WTC11 (cell line): Measurements from ENCODE around the gene STARD10. TPM values are rescaled to one million over a fixed set of nuclear protein-coding genes. Genes with fewer than 3 reads are reported as not detected.

ENCODE experiments used
- ATF6 ChIP-seq: sonication (generic); formaldehyde crosslinking; IDR thresholded peaks from 2 replicates; pipeline ENCODE4 v1.8.1; 2023; ENCODE audit warnings: mild to moderate bottlenecking, missing genetic modification reagents
- CBFB ChIP-seq: sonication (generic); formaldehyde crosslinking; IDR thresholded peaks from 2 replicates; pipeline ENCODE4 v1.8.1; 2022; ENCODE audit warnings: mild to moderate bottlenecking, low read depth, missing genetic modification reagents
- CTCF ChIP-seq: fragments of 200-600 bp; IDR thresholded peaks from 2 replicates; pipeline ENCODE4 v1.8.0; 2022; ENCODE audit warnings: antibody characterized with exemption
- ELF4 ChIP-seq: sonication (generic); formaldehyde crosslinking; IDR thresholded peaks from 2 replicates; pipeline ENCODE4 v1.8.1; 2022; ENCODE audit warnings: low read depth, mild to moderate bottlenecking, moderate library complexity, missing genetic modification reagents
- ESRRA ChIP-seq: sonication (generic); formaldehyde crosslinking; IDR thresholded peaks from 2 replicates; pipeline ENCODE4 v1.8.1; 2022; ENCODE audit warnings: mild to moderate bottlenecking, missing genetic modification reagents, borderline replicate concordance
- HMGA2 ChIP-seq: fragments of 250-450 bp; sonication (Bioruptor Pico); IDR thresholded peaks from 2 replicates; pipeline ENCODE4 v1.4.0; 2021; ENCODE audit warnings: mild to moderate bottlenecking, moderate library complexity
- IRF1 ChIP-seq: sonication (generic); formaldehyde crosslinking; IDR thresholded peaks from 2 replicates; pipeline ENCODE4 v1.8.0; 2023; ENCODE audit warnings: missing genetic modification reagents
- JAZF1 ChIP-seq: fragments of 250-450 bp; sonication (Bioruptor Pico); IDR thresholded peaks from 2 replicates; pipeline ENCODE4 v1.9.0; 2021; ENCODE audit warnings: moderate library complexity, mild to moderate bottlenecking, inconsistent platforms
- MXD4 ChIP-seq: fragments of 250-450 bp; sonication (Bioruptor Pico); IDR thresholded peaks from 2 replicates; pipeline ENCODE4 v1.8.0; 2021; ENCODE audit warnings: mild to moderate bottlenecking, moderate library complexity, borderline replicate concordance
- MYBL2 ChIP-seq: sonication (generic); formaldehyde crosslinking; IDR thresholded peaks from 2 replicates; pipeline ENCODE4 v1.8.1; 2023; ENCODE audit warnings: mild to moderate bottlenecking, moderate library complexity, missing genetic modification reagents
- NFE2L1 ChIP-seq: sonication (generic); formaldehyde crosslinking; IDR thresholded peaks from 2 replicates; pipeline ENCODE4 v1.8.1; 2023; ENCODE audit warnings: missing genetic modification reagents
- PREB ChIP-seq: sonication (generic); formaldehyde crosslinking; IDR thresholded peaks from 2 replicates; pipeline ENCODE4 v1.8.1; 2022; ENCODE audit warnings: mild to moderate bottlenecking, missing genetic modification reagents, moderate library complexity, borderline replicate concordance
- RELA ChIP-seq: sonication (generic); formaldehyde crosslinking; IDR thresholded peaks from 2 replicates; pipeline ENCODE4 v1.8.1; 2022; ENCODE audit warnings: missing genetic modification reagents, mild to moderate bottlenecking, borderline replicate concordance
- SOX15 ChIP-seq: fragments of 250-450 bp; sonication (Bioruptor Pico); IDR thresholded peaks from 2 replicates; pipeline ENCODE4 v1.9.0; 2021; ENCODE audit warnings: mild to moderate bottlenecking
- TEAD4 ChIP-seq: sonication (generic); formaldehyde crosslinking; IDR thresholded peaks from 2 replicates; pipeline ENCODE4 v1.8.0; 2022; ENCODE audit warnings: mild to moderate bottlenecking, missing genetic modification reagents
- TP53 ChIP-seq: sonication (generic); formaldehyde crosslinking; IDR thresholded peaks from 2 replicates; pipeline ENCODE4 v1.8.1; 2023; ENCODE audit warnings: mild to moderate bottlenecking, missing genetic modification reagents
- ZNF232 ChIP-seq: sonication (generic); formaldehyde crosslinking; IDR thresholded peaks from 2 replicates; pipeline ENCODE4 v1.8.0; 2022; ENCODE audit warnings: mild to moderate bottlenecking, missing genetic modification reagents
- ZNF317 ChIP-seq: sonication (generic); formaldehyde crosslinking; IDR thresholded peaks from 2 replicates; pipeline ENCODE4 v1.8.1; 2023; ENCODE audit warnings: low read depth, mild to moderate bottlenecking, moderate library complexity, missing genetic modification reagents, borderline replicate concordance
- ZNF396 ChIP-seq: fragments of 250-450 bp; sonication (Bioruptor Pico); IDR thresholded peaks from 2 replicates; pipeline ENCODE4 v1.8.0; 2021; ENCODE audit warnings: mild to moderate bottlenecking, moderate library complexity, borderline replicate concordance
- ZNF416 ChIP-seq: fragments of 250-450 bp; sonication (Bioruptor Pico); IDR thresholded peaks from 2 replicates; pipeline ENCODE4 v1.9.0; 2021; ENCODE audit warnings: mild to moderate bottlenecking, inconsistent platforms
- ZNF671 ChIP-seq: fragments of 250-450 bp; sonication (Bioruptor Pico); IDR thresholded peaks from 2 replicates; pipeline ENCODE4 v1.8.0; 2021; ENCODE audit warnings: mild to moderate bottlenecking
- total RNA-seq: library from RNA; stranded (reverse); gene quantifications from 3 replicates; pipeline ENCODE4 v1.2.3, GENCODE V29; 2021
- TF ChIP-seq, protein P1 (sequence below): fragments of 250-450 bp; sonication (Bioruptor Pico); IDR thresholded peaks from 2 replicates; pipeline ENCODE4 v1.9.0; 2021; ENCODE audit warnings: mild to moderate bottlenecking
- TF ChIP-seq, protein P2 (sequence below): sonication (generic); formaldehyde crosslinking; conservative IDR thresholded peaks from 2 replicates; pipeline ENCODE4 v1.8.1; 2023; ENCODE audit warnings: mild to moderate bottlenecking, low read depth, missing genetic modification reagents, moderate library complexity
- TF ChIP-seq, protein P3 (sequence below): sonication (generic); formaldehyde crosslinking; IDR thresholded peaks from 2 replicates; pipeline ENCODE4 v1.8.1; 2022; ENCODE audit warnings: low read depth, mild to moderate bottlenecking, moderate library complexity, missing genetic modification reagents, borderline replicate concordance
- TF ChIP-seq, protein P4 (sequence below): fragments of 250-450 bp; sonication (Bioruptor Pico); IDR thresholded peaks from 2 replicates; pipeline ENCODE4 v1.9.0; 2021; ENCODE audit warnings: mild to moderate bottlenecking

The STARD10 gene
- total RNA-seq, 1 experiment from 2014 or later, result 32.0 TPM

DNA sequence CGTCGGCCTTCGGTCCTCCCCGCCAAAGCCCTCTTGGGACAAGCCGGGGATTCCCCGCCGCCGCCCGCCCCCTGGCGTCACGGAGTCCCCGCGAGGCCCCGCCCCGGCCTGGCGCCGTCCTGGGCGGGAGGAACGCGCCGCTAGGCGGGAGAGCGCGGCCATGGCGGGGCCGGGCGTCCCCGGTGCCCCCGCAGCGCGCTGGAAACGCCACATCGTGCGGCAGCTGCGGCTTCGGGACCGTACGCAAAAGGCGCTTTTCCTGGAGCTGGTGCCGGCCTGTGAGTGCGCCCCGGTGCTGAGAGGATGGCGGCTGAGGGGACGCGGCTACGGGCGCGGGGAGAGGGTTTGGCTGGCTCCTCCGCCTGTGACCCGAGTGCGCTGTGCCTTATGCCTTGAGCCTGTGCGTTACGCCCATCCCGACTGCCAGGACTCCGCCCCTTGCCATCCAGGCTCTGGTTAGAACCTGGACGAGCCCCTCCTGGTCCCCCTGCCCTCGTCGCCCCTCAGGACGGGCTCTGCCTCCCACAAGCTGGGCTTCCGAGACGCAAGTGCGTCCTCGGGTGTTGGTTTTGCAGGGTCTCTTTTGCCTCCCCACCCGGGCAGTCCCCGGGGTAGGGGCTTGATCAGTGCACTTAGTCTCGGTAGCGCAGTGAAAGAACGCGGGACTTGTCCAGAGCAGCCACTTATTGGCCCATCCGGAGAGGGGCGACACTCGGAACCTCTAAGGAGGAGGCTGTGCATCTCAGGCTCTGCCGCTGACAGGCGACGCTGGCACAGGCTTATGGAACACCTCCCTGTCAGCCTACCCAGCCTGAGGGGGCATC lies 20.7 kb upstream of the STARD10 start, which contains the start of gene ATG16L2 (continued):
- TF ChIP-seq, protein P1, sequence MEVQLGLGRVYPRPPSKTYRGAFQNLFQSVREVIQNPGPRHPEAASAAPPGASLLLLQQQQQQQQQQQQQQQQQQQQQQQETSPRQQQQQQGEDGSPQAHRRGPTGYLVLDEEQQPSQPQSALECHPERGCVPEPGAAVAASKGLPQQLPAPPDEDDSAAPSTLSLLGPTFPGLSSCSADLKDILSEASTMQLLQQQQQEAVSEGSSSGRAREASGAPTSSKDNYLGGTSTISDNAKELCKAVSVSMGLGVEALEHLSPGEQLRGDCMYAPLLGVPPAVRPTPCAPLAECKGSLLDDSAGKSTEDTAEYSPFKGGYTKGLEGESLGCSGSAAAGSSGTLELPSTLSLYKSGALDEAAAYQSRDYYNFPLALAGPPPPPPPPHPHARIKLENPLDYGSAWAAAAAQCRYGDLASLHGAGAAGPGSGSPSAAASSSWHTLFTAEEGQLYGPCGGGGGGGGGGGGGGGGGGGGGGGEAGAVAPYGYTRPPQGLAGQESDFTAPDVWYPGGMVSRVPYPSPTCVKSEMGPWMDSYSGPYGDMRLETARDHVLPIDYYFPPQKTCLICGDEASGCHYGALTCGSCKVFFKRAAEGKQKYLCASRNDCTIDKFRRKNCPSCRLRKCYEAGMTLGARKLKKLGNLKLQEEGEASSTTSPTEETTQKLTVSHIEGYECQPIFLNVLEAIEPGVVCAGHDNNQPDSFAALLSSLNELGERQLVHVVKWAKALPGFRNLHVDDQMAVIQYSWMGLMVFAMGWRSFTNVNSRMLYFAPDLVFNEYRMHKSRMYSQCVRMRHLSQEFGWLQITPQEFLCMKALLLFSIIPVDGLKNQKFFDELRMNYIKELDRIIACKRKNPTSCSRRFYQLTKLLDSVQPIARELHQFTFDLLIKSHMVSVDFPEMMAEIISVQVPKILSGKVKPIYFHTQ, result no peak
- TF ChIP-seq ZNF232, result no peak
- no peak for TF ChIP-seq CBFB
- TF ChIP-seq ATF6, result no peak
- TF ChIP-seq ESRRA (CRISPR knock-in tag), result no peak
- TF ChIP-seq ELF4, result no peak
- TF ChIP-seq NFE2L1, result peak; percentile 35; the same call in 1 of the 2 replicates
- no peak for TF ChIP-seq JAZF1 (CRISPR knock-in tag)
- TF ChIP-seq RELA (CRISPR knock-in tag), result no peak
- TF ChIP-seq ZNF416, result no peak
- TF ChIP-seq IRF1 (CRISPR knock-in tag), result 0 out of 2 replicates have a peak, but pooled peaks have one; percentile 45
- TF ChIP-seq MYBL2 (CRISPR knock-in tag), result no peak
- TF ChIP-seq PREB (CRISPR knock-in tag), result no peak
- peak; percentile 69; the same call in 1 of the 2 replicates for TF ChIP-seq TP53 (CRISPR knock-in tag)
- TF ChIP-seq TEAD4, result no peak
- TF ChIP-seq ZNF317 (CRISPR knock-in tag), result no peak
- TF ChIP-seq SOX15, result no peak
- no peak for TF ChIP-seq HMGA2 (CRISPR knock-in tag)
- TF ChIP-seq, protein P2, sequence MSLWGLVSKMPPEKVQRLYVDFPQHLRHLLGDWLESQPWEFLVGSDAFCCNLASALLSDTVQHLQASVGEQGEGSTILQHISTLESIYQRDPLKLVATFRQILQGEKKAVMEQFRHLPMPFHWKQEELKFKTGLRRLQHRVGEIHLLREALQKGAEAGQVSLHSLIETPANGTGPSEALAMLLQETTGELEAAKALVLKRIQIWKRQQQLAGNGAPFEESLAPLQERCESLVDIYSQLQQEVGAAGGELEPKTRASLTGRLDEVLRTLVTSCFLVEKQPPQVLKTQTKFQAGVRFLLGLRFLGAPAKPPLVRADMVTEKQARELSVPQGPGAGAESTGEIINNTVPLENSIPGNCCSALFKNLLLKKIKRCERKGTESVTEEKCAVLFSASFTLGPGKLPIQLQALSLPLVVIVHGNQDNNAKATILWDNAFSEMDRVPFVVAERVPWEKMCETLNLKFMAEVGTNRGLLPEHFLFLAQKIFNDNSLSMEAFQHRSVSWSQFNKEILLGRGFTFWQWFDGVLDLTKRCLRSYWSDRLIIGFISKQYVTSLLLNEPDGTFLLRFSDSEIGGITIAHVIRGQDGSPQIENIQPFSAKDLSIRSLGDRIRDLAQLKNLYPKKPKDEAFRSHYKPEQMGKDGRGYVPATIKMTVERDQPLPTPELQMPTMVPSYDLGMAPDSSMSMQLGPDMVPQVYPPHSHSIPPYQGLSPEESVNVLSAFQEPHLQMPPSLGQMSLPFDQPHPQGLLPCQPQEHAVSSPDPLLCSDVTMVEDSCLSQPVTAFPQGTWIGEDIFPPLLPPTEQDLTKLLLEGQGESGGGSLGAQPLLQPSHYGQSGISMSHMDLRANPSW (CRISPR knock-in tag), result no peak; the same call in 1 of the 2 replicates
- no peak for TF ChIP-seq ZNF671 (CRISPR knock-in tag)
- TF ChIP-seq, protein P3, sequence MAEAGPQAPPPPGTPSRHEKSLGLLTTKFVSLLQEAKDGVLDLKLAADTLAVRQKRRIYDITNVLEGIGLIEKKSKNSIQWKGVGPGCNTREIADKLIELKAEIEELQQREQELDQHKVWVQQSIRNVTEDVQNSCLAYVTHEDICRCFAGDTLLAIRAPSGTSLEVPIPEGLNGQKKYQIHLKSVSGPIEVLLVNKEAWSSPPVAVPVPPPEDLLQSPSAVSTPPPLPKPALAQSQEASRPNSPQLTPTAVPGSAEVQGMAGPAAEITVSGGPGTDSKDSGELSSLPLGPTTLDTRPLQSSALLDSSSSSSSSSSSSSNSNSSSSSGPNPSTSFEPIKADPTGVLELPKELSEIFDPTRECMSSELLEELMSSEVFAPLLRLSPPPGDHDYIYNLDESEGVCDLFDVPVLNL (CRISPR knock-in tag), result 0 out of 2 replicates have a peak, but pooled peaks have one; percentile 6
- no peak for TF ChIP-seq CTCF
- TF ChIP-seq ZNF396 (CRISPR knock-in tag), result no peak
- TF ChIP-seq, protein P4, sequence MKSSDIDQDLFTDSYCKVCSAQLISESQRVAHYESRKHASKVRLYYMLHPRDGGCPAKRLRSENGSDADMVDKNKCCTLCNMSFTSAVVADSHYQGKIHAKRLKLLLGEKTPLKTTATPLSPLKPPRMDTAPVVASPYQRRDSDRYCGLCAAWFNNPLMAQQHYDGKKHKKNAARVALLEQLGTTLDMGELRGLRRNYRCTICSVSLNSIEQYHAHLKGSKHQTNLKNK, result no peak
- no peak for TF ChIP-seq MXD4 (CRISPR knock-in tag)
